Uterus (tissue), 2 donors: ENCODE data around the gene SLC6A9.

Source experiments
- POLR2A ChIP-seq, 2 donors: fragments of 450-650 bp; IDR thresholded peaks; one replicate each; pipeline ENCODE4 v1.6.1; 2016; ENCODE audit warnings: antibody characterized with exemption in 2 of 2, mild to moderate bottlenecking in 1 of 2, moderate library complexity in 1 of 2
- TF ChIP-seq, protein P1 (sequence below), 4 experiments: fragments of 200-600 bp in 2 of 4; fragments of 450-650 bp in 2 of 4; sonication (generic) in 2 of 4; IDR thresholded peaks; one replicate each; pipeline ENCODE4 v1.5.1; 2016 to 2019; ENCODE audit warnings: antibody characterized with exemption in 4 of 4, mild to moderate bottlenecking in 2 of 4, moderate library complexity in 1 of 4

DNA sequence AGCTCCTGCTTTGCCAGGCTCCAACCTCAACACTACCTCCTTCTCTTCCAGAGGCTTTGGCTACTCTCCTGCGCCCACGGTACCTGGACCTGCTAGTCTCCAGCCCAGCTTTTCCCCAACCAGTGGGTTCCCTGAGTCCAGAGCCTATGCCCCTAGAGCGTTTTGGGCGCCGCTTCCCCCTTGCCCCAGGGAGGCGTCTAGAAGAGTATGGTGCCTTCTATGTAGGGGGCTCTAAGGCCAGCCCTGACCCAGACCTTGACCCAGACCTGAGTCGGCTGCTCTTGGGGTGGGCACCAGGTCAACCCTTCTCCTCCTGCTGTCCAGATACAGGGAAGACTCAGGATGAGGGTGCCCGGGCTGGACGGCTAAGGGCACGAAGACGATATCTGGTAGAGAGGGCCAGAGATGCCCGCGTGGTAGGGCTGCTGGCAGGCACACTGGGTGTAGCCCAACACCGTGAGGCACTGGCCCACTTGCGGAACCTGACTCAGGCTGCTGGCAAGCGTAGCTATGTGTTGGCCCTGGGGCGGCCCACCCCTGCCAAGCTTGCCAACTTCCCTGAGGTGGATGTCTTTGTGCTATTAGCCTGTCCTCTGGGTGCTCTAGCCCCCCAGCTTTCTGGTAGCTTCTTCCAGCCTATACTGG is 59.8 kb downstream of the SLC6A9 start:
- TF ChIP-seq, protein P1, sequence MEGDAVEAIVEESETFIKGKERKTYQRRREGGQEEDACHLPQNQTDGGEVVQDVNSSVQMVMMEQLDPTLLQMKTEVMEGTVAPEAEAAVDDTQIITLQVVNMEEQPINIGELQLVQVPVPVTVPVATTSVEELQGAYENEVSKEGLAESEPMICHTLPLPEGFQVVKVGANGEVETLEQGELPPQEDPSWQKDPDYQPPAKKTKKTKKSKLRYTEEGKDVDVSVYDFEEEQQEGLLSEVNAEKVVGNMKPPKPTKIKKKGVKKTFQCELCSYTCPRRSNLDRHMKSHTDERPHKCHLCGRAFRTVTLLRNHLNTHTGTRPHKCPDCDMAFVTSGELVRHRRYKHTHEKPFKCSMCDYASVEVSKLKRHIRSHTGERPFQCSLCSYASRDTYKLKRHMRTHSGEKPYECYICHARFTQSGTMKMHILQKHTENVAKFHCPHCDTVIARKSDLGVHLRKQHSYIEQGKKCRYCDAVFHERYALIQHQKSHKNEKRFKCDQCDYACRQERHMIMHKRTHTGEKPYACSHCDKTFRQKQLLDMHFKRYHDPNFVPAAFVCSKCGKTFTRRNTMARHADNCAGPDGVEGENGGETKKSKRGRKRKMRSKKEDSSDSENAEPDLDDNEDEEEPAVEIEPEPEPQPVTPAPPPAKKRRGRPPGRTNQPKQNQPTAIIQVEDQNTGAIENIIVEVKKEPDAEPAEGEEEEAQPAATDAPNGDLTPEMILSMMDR (IDR thresholded peaks at IDR 0.05): no peak
- no peak for TF ChIP-seq POLR2A (IDR thresholded peaks at IDR 0.05)
